Stimulated activated CD8-positive, alpha-beta memory T cell treated with anti-CD3 and anti-CD28 coated beads, Interleukin-7, amount 100 ng/mL, for 4 hours (primary cell): ENCODE measurements around the gene HCN4.

ENCODE experiments used
- DNase-seq, 2 donors: peaks; one replicate each; pipeline ENCODE4 v3.0.0-alpha.2; 2020; ENCODE audit warnings: low read depth in 2 of 2

HCN4 gene

GRCh38 chr15:73296609-73297353 is 72.0 kb downstream of the HCN4 start:
- no peak for DNase-seq

GRCh38 chr15:73295630-73296286 is 73.0 kb downstream of the HCN4 start:
- DNase-seq: no peak

GRCh38 chr15:73293773-73294172 is 75.0 kb downstream of the HCN4 start:
- no peak for DNase-seq

GRCh38 chr15:73291441-73291840 is 77.3 kb downstream of the HCN4 start:
- DNase-seq: no peak

GRCh38 chr15:73287019-73287418 is 81.7 kb downstream of the HCN4 start:
- DNase-seq: no peak

GRCh38 chr15:73286311-73286710 is 82.4 kb downstream of the HCN4 start:
- no peak for DNase-seq

DNA sequence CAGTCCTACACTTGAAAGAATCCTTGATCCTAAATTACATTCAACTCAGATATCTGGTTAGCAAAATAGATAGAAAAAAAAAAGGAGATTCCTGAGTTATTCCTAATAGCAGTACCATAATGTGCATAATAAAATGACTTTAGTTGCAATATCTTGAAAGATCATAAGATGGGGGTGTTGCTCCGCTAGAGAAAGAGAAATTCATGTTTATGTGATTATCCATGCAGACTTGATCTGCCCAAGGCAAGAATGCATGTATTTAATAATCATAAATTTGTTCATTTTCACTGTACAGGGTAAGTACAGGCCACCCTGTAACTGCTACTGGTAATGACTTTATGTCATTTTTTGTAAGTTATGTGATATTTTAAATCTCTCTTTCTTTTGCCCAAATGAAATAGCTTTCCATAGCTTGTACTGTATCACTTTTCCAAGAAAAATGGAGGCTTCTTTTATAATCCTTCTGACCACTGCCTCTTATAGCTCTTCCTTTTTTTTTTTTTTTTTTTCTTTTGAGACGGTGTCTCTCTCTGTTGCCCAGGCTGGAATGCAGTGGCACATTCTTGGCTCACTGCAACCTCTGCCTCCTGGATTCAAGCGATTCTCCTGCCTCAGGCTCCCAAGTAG is 84.6 kb downstream of the HCN4 start:
- no peak for DNase-seq

DNA sequence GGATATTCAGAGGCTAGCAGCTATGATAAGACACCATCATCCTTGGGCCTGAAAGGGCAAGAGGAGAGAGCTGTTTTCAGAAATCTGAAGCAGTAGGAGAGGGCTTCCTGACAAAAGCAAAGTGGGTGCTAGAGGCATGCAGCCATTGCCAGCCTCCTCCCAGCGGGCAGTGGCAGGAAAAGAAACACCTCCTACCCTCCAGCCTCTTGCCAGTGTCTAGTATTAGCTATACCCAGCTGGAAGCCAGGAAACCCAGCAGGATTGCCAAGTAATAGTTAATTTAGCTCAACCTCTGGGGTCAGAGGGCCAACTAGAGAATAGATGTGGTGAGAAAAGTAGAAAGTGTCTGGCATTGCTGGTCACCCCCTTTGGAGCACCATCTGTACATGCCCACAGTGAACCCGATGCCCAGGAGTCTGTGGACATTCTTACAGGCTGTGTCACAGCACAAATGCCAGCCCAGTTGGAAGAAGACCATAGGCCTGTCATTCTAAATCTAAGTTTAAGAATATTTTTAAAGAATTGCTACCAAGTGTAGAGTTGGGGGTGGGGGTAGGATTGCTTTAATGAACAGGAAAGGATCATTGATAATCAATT is 85.3 kb downstream of the HCN4 start:
- DNase-seq: no peak

GRCh38 chr15:73282567-73283365 is 86.0 kb downstream of the HCN4 start:
- DNase-seq: no peak

- no peak for DNase-seq
These were observed 92.9 kb downstream of the HCN4 start for GRCh38 chr15:73275862-73276261.

DNA sequence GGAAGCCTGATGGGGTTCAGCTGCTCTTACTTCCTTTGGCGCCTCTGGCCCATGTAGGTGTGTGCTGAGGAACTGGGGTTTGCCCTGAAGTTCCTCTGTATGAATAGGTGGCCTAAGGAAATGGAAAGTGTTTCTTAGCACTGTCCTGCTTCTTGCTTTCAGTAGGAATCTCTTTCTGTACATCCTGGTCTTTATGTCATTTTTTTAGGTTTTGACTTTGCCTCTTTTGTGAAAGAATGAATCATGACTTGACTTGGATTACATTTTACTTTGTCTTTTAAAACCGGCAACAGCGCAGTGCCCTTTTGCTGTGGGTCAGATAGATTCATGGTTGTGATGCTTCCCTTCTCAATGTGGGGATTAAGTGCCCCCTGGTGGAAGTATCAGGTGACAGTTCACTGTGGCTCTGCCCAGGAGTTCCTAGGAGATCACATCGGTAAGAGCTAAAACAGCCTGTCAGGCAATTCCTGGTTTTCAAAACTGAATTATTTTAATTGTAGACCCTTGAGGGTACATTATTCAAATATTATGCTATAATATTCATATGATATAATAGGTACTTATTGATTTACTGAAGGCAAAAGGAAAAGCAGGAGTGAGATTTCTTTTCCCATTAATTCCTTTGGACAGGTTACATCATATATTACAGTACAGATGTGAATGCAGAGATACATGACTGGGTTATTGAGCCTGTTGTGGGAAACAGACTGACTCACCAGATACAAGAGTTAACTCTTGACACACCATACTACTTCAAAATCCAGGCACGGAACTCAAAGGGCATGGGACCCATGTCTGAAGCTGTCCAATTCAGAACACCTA is 95.4 kb downstream of the HCN4 start:
- peak in 1 of 2 donors; percentile 21 for DNase-seq

DNA sequence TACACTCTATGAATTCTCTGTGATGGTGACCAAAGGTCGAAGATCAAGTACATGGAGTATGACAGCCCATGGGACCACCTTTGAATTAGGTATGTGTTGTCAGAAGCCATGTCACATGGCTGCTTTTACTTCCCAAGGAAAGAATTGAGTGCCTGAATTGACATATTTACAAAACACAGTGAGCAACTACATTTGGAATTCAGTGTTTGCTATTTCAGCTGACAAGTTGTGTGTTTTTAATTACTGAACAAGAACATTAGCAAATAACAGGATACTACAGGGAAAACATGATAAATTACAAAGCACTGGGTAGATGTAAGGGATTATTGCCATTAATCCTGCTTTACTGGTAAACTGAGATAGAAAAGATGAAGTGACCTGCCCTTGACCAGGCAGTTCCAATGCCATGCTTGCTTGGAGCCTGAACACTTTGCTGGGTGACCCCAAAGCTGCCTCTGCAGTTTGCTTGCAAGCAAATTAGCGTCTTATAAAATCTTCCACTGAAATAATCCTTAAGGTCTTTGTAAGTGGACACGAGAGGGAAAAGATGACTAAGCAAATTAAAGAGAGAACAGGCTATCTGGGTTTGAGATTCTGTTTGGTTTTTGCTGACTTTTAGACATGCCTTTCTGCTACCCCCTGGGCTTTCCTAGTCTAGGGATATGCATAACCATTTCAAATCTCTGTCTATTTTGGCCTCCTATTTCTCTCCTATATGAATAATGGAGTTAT is 98.2 kb downstream of the HCN4 start:
- no peak for DNase-seq
